Measurements from ENCODE around the gene UBE2Z. TPM values are rescaled to one million over a fixed set of nuclear protein-coding genes. Genes with fewer than 3 reads are reported as not detected.

The UBE2Z gene
- total and polyA plus RNA-seq, 4 donors = 10.5 to 23.8 (median 18.8) TPM

DNA sequence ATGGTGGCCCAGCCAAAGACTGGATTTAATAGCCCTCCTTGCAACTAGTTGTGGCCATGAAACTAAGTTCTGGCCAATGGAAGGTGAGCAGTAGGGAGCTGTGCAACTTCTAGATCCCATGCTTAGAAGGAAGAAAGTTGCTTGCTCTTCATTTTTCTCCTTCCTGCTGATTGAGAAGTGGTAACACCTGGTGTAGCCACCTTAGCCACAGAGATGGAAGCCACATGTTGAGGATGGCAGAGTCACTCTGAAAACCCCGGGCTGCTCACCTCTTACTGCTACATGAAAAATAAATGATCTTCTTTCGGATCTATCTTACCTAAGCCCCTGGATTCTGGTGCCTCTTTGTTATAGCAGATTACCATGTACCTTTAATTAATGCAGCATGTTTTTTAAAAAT lies 25.9 kb upstream of the UBE2Z start (continued):
- TF ChIP-seq, protein P1, sequence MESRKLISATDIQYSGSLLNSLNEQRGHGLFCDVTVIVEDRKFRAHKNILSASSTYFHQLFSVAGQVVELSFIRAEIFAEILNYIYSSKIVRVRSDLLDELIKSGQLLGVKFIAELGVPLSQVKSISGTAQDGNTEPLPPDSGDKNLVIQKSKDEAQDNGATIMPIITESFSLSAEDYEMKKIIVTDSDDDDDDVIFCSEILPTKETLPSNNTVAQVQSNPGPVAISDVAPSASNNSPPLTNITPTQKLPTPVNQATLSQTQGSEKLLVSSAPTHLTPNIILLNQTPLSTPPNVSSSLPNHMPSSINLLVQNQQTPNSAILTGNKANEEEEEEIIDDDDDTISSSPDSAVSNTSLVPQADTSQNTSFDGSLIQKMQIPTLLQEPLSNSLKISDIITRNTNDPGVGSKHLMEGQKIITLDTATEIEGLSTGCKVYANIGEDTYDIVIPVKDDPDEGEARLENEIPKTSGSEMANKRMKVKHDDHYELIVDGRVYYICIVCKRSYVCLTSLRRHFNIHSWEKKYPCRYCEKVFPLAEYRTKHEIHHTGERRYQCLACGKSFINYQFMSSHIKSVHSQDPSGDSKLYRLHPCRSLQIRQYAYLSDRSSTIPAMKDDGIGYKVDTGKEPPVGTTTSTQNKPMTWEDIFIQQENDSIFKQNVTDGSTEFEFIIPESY (IDR thresholded peaks at IDR 0.05) = no peak
- no peak for TF ChIP-seq RXRA (IDR thresholded peaks at IDR 0.05)

DNA sequence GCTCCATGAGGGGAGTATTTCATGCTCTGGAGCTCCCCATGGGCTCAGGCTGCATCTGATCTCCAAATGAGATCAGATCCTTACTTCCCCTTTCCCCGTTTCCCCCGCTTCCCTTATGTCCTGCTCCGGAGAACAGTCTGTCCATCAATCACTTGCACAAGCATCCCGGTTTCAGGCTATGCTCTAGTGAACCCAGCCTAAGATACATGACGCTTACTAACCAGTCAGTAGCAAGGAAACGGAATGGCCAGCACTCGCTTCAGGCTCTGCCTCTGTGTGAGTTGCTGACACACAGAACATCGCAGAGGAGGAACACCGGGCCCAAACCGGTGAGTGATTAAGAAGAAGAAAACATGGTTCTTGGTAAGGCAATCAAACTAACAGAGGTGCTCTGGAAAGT lies 25.0 kb upstream of the UBE2Z start:
- no peak overlapping the region for H3K9ac ChIP-seq (ENCODE audit: low read depth in 1 of 2, low read length in 2 of 2)
- DNase-seq (ENCODE audit: low spot score) = no peak
- no peaks in the 10 kb centered on the region for H3K27me3 ChIP-seq (ENCODE audit: control insufficient read depth in 4 of 4, insufficient read depth in 4 of 4, low read length in 3 of 4)
- H3K27ac ChIP-seq (ENCODE audit: low read depth in 1 of 2, low read length in 2 of 2) = no peak overlapping the region
- 75% methylated on average over 10 of the region's 10 CpGs for WGBS
- no peak overlapping the region for H3K4me3 ChIP-seq (ENCODE audit: low read depth in 1 of 3, low read length in 3 of 3)
- no peaks in the 10 kb centered on the region for H3K9me3 ChIP-seq (ENCODE audit: control insufficient read depth in 4 of 4, low read length in 3 of 4)
- H3K36me3 ChIP-seq (ENCODE audit: control insufficient read depth in 4 of 4, insufficient read depth in 3 of 4, low read depth in 1 of 4, low read length in 3 of 4) = no peaks in the 10 kb centered on the region
- peaks cover 0 to 4% (median 1%) of the 10 kb centered on the region in 4 donors for H3K4me1 ChIP-seq (ENCODE audit: control insufficient read depth in 4 of 4, insufficient read depth in 4 of 4, low read length in 3 of 4)
- no peak for TF ChIP-seq GABPA (IDR thresholded peaks at IDR 0.05 in 1 of 2, conservative IDR thresholded peaks at IDR 0.05 in 1 of 2)
- TF ChIP-seq, protein P2, sequence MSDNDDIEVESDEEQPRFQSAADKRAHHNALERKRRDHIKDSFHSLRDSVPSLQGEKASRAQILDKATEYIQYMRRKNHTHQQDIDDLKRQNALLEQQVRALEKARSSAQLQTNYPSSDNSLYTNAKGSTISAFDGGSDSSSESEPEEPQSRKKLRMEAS (IDR thresholded peaks at IDR 0.05) = no peak
- no peak for TF ChIP-seq RAD21 (IDR thresholded peaks at IDR 0.05)
- TF ChIP-seq, protein P3, sequence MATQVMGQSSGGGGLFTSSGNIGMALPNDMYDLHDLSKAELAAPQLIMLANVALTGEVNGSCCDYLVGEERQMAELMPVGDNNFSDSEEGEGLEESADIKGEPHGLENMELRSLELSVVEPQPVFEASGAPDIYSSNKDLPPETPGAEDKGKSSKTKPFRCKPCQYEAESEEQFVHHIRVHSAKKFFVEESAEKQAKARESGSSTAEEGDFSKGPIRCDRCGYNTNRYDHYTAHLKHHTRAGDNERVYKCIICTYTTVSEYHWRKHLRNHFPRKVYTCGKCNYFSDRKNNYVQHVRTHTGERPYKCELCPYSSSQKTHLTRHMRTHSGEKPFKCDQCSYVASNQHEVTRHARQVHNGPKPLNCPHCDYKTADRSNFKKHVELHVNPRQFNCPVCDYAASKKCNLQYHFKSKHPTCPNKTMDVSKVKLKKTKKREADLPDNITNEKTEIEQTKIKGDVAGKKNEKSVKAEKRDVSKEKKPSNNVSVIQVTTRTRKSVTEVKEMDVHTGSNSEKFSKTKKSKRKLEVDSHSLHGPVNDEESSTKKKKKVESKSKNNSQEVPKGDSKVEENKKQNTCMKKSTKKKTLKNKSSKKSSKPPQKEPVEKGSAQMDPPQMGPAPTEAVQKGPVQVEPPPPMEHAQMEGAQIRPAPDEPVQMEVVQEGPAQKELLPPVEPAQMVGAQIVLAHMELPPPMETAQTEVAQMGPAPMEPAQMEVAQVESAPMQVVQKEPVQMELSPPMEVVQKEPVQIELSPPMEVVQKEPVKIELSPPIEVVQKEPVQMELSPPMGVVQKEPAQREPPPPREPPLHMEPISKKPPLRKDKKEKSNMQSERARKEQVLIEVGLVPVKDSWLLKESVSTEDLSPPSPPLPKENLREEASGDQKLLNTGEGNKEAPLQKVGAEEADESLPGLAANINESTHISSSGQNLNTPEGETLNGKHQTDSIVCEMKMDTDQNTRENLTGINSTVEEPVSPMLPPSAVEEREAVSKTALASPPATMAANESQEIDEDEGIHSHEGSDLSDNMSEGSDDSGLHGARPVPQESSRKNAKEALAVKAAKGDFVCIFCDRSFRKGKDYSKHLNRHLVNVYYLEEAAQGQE (IDR thresholded peaks at IDR 0.05) = no peak
- TF ChIP-seq, protein P1 (IDR thresholded peaks at IDR 0.05) = no peak
- TF ChIP-seq, protein P4, sequence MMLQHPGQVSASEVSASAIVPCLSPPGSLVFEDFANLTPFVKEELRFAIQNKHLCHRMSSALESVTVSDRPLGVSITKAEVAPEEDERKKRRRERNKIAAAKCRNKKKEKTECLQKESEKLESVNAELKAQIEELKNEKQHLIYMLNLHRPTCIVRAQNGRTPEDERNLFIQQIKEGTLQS (IDR thresholded peaks at IDR 0.05) = no peak

DNA sequence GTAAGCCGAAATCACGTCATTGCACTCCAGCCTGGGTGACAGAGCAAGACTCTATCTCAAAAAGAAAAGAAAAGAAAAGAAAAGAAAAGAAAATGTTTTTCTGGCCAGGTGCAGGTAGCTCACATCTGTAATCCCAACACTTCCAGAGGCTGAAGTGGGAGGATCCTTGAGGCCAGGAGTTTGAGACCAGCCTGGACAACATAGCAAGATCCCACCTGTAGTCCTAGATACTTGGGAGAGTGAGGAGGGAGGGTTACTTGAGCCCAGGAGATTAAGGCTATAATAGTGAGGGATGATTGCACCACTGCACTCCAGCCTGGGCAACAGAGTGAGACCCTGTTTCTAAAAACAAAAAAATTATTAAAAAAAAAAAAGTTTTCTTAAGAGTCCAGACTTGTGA lies 18.1 kb upstream of the UBE2Z start:
- Histone ChIP-seq H3K9ac (ENCODE audit: low read depth in 1 of 2, low read length in 2 of 2) (no peak overlapping the region), H3K4me3 (ENCODE audit: low read depth in 1 of 3, low read length in 3 of 3) (no peak overlapping the region), H3K4me1 (ENCODE audit: control insufficient read depth in 4 of 4, insufficient read depth in 4 of 4, low read length in 3 of 4) (peaks cover 0 to 16% (median 12%) of the 10 kb centered on the region in 4 donors), H3K36me3 (ENCODE audit: control insufficient read depth in 4 of 4, insufficient read depth in 3 of 4, low read depth in 1 of 4, low read length in 3 of 4) (peaks cover 0 to 3% (median 0%) of the 10 kb centered on the region in 4 donors), H3K27me3 (ENCODE audit: control insufficient read depth in 4 of 4, insufficient read depth in 4 of 4, low read length in 3 of 4) (no peaks in the 10 kb centered on the region), H3K9me3 (ENCODE audit: control insufficient read depth in 4 of 4, low read length in 3 of 4) (no peaks in the 10 kb centered on the region), H3K27ac (ENCODE audit: low read depth in 1 of 2, low read length in 2 of 2) (no peak overlapping the region)
- no peak for DNase-seq (ENCODE audit: low spot score)
- 92% methylated on average over 2 of the region's 2 CpGs for WGBS
- TF ChIP-seq, protein P2 (IDR thresholded peaks at IDR 0.05) = no peak
- TF ChIP-seq RXRA (IDR thresholded peaks at IDR 0.05) (no peak), RAD21 (IDR thresholded peaks at IDR 0.05) (no peak), NR2F2 (IDR thresholded peaks at IDR 0.05) (no peak), YY1 (IDR thresholded peaks at IDR 0.05) (no peak), EGR1 (IDR thresholded peaks at IDR 0.05; ENCODE audit: low read depth in 2 of 2) (no peak)
- TF ChIP-seq, protein P4 (IDR thresholded peaks at IDR 0.05) = no peak
- TF ChIP-seq, protein P3 (IDR thresholded peaks at IDR 0.05) = no peak
- TF ChIP-seq, protein P5, sequence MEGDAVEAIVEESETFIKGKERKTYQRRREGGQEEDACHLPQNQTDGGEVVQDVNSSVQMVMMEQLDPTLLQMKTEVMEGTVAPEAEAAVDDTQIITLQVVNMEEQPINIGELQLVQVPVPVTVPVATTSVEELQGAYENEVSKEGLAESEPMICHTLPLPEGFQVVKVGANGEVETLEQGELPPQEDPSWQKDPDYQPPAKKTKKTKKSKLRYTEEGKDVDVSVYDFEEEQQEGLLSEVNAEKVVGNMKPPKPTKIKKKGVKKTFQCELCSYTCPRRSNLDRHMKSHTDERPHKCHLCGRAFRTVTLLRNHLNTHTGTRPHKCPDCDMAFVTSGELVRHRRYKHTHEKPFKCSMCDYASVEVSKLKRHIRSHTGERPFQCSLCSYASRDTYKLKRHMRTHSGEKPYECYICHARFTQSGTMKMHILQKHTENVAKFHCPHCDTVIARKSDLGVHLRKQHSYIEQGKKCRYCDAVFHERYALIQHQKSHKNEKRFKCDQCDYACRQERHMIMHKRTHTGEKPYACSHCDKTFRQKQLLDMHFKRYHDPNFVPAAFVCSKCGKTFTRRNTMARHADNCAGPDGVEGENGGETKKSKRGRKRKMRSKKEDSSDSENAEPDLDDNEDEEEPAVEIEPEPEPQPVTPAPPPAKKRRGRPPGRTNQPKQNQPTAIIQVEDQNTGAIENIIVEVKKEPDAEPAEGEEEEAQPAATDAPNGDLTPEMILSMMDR (IDR thresholded peaks at IDR 0.05; ENCODE audit: low read depth, low read length, missing input control) = no peak

All from liver (tissue), 9 donors.